PC-9 (cell line): Measurements from ENCODE around the gene PTPRM.

Source experiments
- CTCF ChIP-seq: fragments of 200-600 bp; sonication (generic); conservative IDR thresholded peaks from 2 replicates; pipeline ENCODE4 v1.6.1; 2017; ENCODE audit warnings: mixed run types, antibody characterized with exemption, mild to moderate bottlenecking, moderate library complexity
- EZH2 ChIP-seq: fragments of 200-600 bp; sonication (generic); IDR thresholded peaks from 2 replicates; pipeline ENCODE4 v1.8.0; 2017; ENCODE audit warnings: antibody characterized with exemption, low read depth

- no peak for TF ChIP-seq EZH2
- no peak for TF ChIP-seq CTCF
Observed at GRCh38 chr18:8153887-8154583, 586.9 kb downstream of the PTPRM start.
